ENCODE measurements around the gene EED. TPM values are rescaled to one million over a fixed set of nuclear protein-coding genes. Genes with fewer than 3 reads are reported as not detected.

Gene EED
- total and polyA plus RNA-seq, 2 experiments from 2014 or later: 15.0 to 19.4 TPM

DNA sequence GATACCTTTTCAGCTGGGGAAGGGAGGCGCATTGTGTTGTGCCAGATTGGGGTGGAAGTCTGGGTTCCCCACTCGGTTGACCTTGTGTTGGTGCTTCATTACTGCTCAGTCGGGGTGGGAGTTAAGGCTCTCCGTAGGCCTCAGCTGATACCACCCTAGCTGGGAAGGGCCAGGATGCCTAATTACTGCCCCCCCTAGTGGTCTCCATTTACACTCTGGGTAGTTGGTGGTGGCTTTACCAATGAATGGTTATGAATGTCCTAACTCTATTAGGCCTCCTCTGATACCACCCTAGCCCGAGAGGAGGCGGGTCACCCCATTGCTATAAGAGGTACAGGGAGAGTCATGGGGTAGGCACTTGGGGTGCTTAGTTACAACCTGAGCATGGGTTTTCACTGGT, 29.9 kb downstream of the EED start:
- H3K27ac ChIP-seq: no peak overlapping the region
- DNase-seq: no peak
- H3K9ac ChIP-seq: no peak overlapping the region
- H3K27me3 ChIP-seq (replicated peaks; ENCODE audit: insufficient read depth): no peaks in the 10 kb centered on the region
- peaks cover 89% of the 10 kb centered on the region for H3K79me2 ChIP-seq (ENCODE audit: insufficient read depth)
- WGBS, 2 experiments (ENCODE audit: low coverage in 1 of 2, low lambda C conversion rate in 2 of 2, missing lambda C conversion rate in 2 of 2): 86 to 89% methylated on average over 6 of the region's 6 CpGs
- H3F3A ChIP-seq (ENCODE audit: insufficient read depth): no peaks in the 10 kb centered on the region
- H3K4me3 ChIP-seq: no peak overlapping the region
- no peaks in the 10 kb centered on the region for H3K9me3 ChIP-seq (ENCODE audit: low read depth)
- no peak overlapping the region for H3K4me2 ChIP-seq (ENCODE audit: unreplicated experiment)
- in situ Hi-C loops (cut with MboI): no loop called here
- TF ChIP-seq EZH2 (IDR thresholded peaks at IDR 0.05; ENCODE audit: insufficient read depth, poor library complexity, severe bottlenecking) (no peak), EZH2phosphoT487 (IDR thresholded peaks at IDR 0.05; ENCODE audit: insufficient read depth, low read depth) (no peak)
- no peaks in the 10 kb centered on the region for H4K20me1 ChIP-seq (ENCODE audit: insufficient read depth)
- no peak overlapping the region for H2AFZ ChIP-seq
- no peaks in the 10 kb centered on the region for H3K9me2 ChIP-seq (ENCODE audit: insufficient read depth)
- H3K4me1 ChIP-seq (ENCODE audit: insufficient read depth): no peaks in the 10 kb centered on the region
- H3K36me3 ChIP-seq (ENCODE audit: low read depth): peaks cover 44% of the 10 kb centered on the region

DNA sequence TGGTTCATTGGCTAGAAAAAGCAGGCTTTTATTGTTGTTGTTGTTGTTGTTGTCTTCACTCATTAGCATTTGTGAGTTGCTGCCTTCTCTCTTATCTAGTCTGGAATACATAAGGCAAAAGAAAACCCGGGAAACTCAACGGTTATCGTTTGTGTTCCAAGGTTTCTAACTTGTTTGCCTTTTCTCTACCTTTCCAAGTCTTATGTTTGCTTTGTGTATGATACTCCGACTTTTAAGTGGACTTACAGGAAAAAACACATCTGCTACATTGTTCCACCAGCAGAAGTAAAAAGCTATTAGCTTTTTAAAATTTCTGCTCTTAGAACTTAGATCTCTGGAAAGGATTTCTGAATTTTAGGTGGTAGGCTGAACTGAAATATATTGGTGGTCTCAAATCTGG, 30.4 kb downstream of the EED start:
- TF ChIP-seq EZH2phosphoT487 (IDR thresholded peaks at IDR 0.05; ENCODE audit: insufficient read depth, low read depth) (no peak), EZH2 (IDR thresholded peaks at IDR 0.05; ENCODE audit: insufficient read depth, poor library complexity, severe bottlenecking) (no peak)
- Histone ChIP-seq H2AFZ (no peak overlapping the region), H3K9me2 (ENCODE audit: insufficient read depth) (no peaks in the 10 kb centered on the region), H3K4me2 (ENCODE audit: unreplicated experiment) (no peak overlapping the region), H3K9ac (no peak overlapping the region), H3K4me3 (no peak overlapping the region), H4K20me1 (ENCODE audit: insufficient read depth) (no peaks in the 10 kb centered on the region), H3K27me3 (replicated peaks; ENCODE audit: insufficient read depth) (no peaks in the 10 kb centered on the region), H3K4me1 (ENCODE audit: insufficient read depth) (no peaks in the 10 kb centered on the region), H3K36me3 (ENCODE audit: low read depth) (peaks cover 44% of the 10 kb centered on the region), H3K79me2 (ENCODE audit: insufficient read depth) (peaks cover 89% of the 10 kb centered on the region), H3K27ac (no peak overlapping the region), H3F3A (ENCODE audit: insufficient read depth) (no peaks in the 10 kb centered on the region), H3K9me3 (ENCODE audit: low read depth) (no peaks in the 10 kb centered on the region)
- no peak for DNase-seq
- in situ Hi-C loops (cut with MboI): no loop called here
- WGBS, 2 experiments (ENCODE audit: low coverage in 1 of 2, low lambda C conversion rate in 2 of 2, missing lambda C conversion rate in 2 of 2): 97 to 99% methylated on average over 4 of the region's 4 CpGs

DNA sequence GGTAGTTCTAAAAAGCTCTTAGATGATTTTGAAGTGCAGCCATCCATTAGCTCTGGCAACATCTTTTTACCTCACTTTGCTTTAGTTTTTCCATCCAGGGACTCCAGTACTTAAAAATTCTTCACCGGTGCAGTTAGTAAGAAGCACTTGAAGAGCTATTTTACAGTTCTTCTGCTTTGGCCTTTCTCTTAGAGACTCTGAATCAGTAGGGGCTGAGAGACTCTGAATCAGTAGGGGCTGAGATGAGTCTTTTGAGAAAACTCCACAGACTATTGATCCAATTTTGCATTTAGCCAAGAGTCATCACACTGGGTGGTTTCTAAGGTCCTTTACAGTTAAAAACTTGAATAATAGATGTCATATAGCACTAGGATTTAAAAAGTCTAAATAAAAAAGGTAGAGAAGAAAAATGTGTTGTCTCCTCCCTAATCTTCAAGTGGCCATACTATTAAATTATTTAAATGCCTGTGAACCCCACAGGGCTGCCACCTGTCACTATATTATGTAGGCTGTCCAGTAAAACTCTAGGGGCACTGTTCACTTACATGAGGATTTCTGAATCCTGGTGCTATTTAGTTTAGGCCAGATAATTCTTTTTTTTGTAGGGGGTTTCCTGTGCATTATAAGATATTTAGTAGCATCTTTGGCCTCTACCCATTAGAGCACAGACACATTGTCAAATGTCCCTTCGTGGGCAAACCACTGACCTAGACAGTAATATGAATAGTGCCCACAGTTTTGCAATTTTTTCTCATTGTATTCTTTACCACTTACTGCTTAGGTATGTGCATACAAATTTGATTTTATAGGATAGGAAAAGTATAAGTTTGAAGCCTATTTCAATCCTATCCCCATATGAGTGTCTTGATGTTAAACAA, 31.2 kb downstream of the EED start:
- in situ Hi-C loops (cut with MboI): no loop called here
- 97 to 100% methylated on average over 2 of the region's 2 CpGs for WGBS, 2 experiments (ENCODE audit: low coverage in 1 of 2, low lambda C conversion rate in 2 of 2, missing lambda C conversion rate in 2 of 2)
- Histone ChIP-seq H3F3A (ENCODE audit: insufficient read depth) (no peaks in the 10 kb centered on the region), H4K20me1 (ENCODE audit: insufficient read depth) (no peaks in the 10 kb centered on the region), H3K36me3 (ENCODE audit: low read depth) (peaks cover 45% of the 10 kb centered on the region), H3K4me2 (ENCODE audit: unreplicated experiment) (no peak overlapping the region), H3K9me3 (ENCODE audit: low read depth) (no peaks in the 10 kb centered on the region), H3K79me2 (ENCODE audit: insufficient read depth) (peaks cover 86% of the 10 kb centered on the region), H2AFZ (no peak overlapping the region), H3K9ac (no peak overlapping the region), H3K9me2 (ENCODE audit: insufficient read depth) (no peaks in the 10 kb centered on the region), H3K4me1 (ENCODE audit: insufficient read depth) (no peaks in the 10 kb centered on the region), H3K4me3 (no peak overlapping the region), H3K27me3 (replicated peaks; ENCODE audit: insufficient read depth) (no peaks in the 10 kb centered on the region), H3K27ac (no peak overlapping the region)
- no peak for TF ChIP-seq EZH2 (IDR thresholded peaks at IDR 0.05; ENCODE audit: insufficient read depth, poor library complexity, severe bottlenecking)
- TF ChIP-seq EZH2phosphoT487 (IDR thresholded peaks at IDR 0.05; ENCODE audit: insufficient read depth, low read depth): no peak
- DNase-seq: no peak

DNA sequence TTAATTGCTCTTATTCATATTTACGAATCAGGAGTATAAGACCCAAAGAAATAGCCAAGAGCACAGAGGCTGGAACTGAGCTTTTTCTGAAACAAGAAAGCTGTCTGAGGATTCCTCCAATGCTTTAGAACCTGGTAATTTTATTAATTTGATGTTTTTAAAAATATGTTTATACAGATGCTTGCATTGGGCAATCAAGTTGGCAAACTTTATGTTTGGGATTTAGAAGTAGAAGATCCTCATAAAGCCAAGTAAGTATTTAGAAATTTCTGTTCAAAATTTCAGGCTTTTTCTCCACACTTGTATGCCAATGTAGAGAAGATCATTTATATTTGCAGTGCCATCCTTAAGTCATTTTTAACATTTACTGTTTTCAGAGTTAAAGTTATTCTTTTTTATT, 33.2 kb downstream of the EED start:
- Histone ChIP-seq H3K9me3 (ENCODE audit: low read depth) (no peaks in the 10 kb centered on the region), H3K27ac (no peak overlapping the region), H3K79me2 (ENCODE audit: insufficient read depth) (peaks cover 76% of the 10 kb centered on the region), H3K27me3 (replicated peaks; ENCODE audit: insufficient read depth) (no peaks in the 10 kb centered on the region), H3F3A (ENCODE audit: insufficient read depth) (peaks cover 4% of the 10 kb centered on the region; the same call in 1 of the 2 replicates), H3K4me2 (ENCODE audit: unreplicated experiment) (no peak overlapping the region), H3K36me3 (ENCODE audit: low read depth) (peaks cover 44% of the 10 kb centered on the region), H3K9me2 (ENCODE audit: insufficient read depth) (no peaks in the 10 kb centered on the region), H3K4me3 (no peak overlapping the region), H2AFZ (no peak overlapping the region), H3K4me1 (ENCODE audit: insufficient read depth) (no peaks in the 10 kb centered on the region), H3K9ac (no peak overlapping the region), H4K20me1 (ENCODE audit: insufficient read depth) (no peaks in the 10 kb centered on the region)
- 27 to 47% methylated on average over 1 of the region's 1 CpG for whole genome bisulfite sequencing, 2 experiments (ENCODE audit: low coverage in 1 of 2, low lambda C conversion rate in 2 of 2, missing lambda C conversion rate in 2 of 2)
- in situ Hi-C loops (cut with MboI): no loop called here
- TF ChIP-seq EZH2 (IDR thresholded peaks at IDR 0.05; ENCODE audit: insufficient read depth, poor library complexity, severe bottlenecking) (no peak), EZH2phosphoT487 (IDR thresholded peaks at IDR 0.05; ENCODE audit: insufficient read depth, low read depth) (no peak)
- DNase-seq: no peak

Measured in GM23248 (cell line).